Measurements from ENCODE around the gene DCUN1D5.
"Not testable (repeated sequence)": the region's sequence is repeated elsewhere in the genome, so short reads cannot be mapped to it uniquely, and the experiment has no call there.

DCUN1D5 gene

GRCh38 chr11:103053997-103054396 is 38.0 kb downstream of the DCUN1D5 start:
- DNase-seq, result no peak

GRCh38 chr11:103051981-103052380 is 40.0 kb downstream of the DCUN1D5 start:
- DNase-seq, result no peak

DNA sequence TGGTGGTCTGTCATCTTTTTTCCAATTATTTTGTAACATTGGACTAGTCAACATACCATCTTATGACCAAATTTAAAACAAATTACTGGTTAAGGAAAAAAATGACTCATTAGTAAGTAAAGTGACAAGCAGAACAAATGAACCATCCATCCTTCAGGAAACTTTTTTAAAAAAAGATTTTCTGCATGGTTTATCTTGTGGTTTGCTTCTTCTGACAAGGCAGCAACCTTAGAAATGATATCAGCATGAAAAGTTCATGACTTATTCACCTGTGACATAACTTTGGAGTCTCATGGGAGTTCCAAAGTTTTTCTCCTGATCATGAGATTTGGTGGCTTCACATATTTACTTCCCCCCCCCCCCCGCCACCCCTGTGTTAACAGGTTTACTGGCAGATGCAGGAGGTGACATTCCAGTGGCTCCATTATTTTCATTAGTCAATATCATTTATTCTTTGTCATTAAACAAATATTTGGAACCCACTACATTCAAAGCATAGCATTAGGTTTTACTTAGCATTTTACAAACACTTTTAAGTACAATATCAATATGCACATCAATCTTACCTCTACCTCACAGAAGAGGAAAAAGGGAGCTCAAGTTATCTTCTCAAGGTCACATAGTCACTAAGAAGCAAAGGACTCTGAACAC is 40.7 kb downstream of the DCUN1D5 start:
- no peak for DNase-seq

- DNase-seq, result no peak
Observed at GRCh38 chr11:103050351-103050750, 41.6 kb downstream of the DCUN1D5 start.

DNA sequence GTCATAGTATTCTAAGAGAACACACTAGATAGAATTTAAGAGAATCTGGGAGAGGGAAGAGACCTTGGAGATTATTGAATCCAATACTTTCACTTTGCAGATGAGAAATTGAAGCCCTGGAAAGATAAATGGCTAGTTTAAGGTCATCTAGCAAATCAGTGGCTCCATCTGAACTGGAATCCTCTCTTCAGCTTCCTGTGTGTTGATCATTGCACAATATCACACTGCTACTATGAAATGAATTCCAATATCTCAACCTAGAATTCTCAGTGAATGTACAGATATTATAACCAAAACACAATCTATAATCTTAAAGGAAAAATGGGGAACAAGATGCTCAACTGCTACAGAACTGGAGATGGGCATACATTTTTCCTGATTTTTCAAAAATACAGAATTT is 44.1 kb downstream of the DCUN1D5 start:
- DNase-seq, result no peak

GRCh38 chr11:103043826-103044678 is 47.9 kb downstream of the DCUN1D5 start:
- no peak for DNase-seq

- no peak for DNase-seq
Observed at GRCh38 chr11:103042161-103042560, 49.8 kb downstream of the DCUN1D5 start.

DNA sequence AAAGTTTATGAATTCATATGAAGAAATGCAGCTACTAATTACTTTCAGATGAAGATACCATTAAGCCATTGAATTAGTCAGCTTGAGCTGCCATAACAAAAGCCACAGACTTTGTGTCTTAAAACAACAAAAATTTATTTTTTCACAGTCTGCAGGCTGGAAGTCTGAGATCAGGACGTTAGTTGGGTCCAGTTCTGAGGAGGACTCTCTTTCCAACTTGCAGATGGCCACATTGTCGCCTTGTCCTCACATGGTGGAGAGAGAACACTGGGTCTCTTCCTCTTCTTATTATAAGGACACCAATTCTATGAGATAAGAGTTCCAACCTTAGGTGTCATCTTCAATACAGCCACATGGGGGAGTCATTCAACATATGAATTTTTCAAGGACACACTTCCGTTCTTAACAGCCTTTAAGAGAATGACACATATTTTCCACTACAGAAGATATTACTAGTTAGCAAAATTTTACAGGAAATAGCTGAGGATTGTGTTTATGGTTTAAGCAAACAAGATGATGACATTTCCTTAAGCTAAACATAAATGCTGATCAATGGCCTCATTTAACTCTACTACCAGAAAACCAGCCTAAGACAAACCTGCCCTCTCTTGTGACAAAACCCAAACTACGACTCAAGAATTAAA is 56.0 kb downstream of the DCUN1D5 start:
- no peak for DNase-seq

- DNase-seq, result no peak
Observed at GRCh38 chr11:103035216-103035615, 56.7 kb downstream of the DCUN1D5 start.

GRCh38 chr11:103031834-103032233 is 60.1 kb downstream of the DCUN1D5 start:
- DNase-seq, result no peak

GRCh38 chr11:103029401-103029800 is 62.6 kb downstream of the DCUN1D5 start:
- no peak for DNase-seq

DNA sequence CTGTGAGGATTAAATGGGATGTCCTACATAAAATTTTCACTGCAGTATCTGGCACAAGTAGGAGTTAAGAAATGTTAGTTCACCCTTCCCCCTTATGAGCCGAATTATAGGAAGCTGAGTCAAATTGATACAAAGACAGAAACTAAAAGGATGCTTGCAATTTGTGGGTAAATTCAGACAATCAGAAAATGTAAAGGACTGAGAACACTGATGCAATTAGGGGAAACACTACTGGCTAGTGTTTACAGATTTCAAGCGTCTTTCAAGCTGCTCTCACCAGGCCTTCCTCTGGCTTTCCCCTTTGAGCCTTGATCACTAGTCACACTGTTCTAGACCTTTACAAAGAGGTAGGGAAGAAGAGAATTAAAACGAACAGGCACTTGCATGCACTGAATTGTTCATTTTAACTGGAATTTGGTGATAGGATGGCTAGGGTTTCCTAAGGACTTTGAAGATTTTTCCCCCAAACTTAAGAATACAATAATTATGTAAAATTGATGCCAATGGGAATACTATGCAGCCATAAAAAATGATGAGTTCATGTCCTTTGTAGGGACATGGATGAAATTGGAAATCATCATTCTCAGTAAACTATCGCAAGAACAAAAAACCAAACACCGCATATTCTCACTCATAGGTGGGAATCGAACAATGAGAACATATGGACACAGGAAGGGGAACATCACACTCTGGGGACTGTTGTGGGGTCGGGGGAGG is 63.5 kb downstream of the DCUN1D5 start:
- not testable (repeated sequence) for DNase-seq

DNA sequence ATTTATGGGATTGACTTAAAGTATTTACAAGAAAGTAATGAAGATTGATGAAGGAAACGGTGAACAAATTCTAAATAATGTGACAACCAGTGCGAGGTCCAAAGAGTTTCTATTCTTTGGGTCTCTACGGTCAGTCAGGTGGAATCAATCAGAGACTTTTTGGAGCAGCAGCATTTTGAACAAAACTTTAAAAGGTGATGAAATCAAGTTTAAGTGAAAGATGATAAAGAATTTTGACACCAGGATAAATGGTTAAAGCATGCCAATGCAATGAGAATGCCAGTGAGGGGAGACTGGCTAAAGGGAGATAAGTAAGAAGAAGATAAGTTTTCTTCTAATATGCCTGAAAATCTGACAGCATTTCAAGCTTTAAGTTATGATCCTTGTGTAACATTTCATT is 67.9 kb downstream of the DCUN1D5 start:
- no peak for DNase-seq

DNA sequence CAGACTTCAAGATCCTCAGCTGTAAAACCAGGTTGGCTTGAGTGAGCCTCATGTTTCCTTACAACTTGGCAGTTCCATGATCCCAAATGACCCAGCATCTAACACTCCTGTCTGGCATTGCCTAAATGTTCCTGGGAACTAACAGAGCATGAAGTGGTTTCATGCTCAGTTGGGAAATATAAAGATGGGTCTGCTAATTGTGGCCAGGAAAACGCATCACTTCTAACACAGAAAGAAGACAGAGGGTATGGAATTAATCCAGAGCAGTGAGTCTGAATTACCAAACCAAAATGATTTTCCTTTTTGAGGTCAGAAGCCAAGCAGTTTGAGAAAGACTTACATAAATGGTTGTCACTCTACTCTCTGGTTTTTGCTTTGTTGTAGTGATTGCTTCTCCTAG is 75.9 kb downstream of the DCUN1D5 start:
- no peak for DNase-seq

DNA sequence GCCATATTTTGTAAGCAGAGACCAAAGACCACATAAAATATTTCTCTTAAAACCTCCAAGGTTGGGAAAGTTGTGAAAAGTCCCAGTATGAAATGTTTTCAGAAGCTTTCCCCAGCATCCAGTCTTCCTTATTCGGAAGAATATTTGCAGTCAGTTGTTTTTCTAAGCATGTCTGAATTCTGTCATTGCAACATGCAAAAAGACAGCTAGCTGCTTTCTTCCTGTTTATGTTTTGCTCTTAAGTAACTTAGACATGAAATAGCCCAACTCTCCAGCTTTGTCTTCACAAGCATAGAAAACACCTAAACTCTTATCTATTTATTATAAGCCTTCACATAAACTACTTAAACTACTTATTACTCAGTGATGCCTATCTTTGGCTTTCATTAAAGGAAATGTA is 78.5 kb downstream of the DCUN1D5 start:
- DNase-seq, result no peak
